OCI-M2 (cell line): Measurements from ENCODE around the gene PAX5.

Experiments used
- DNase-seq: peaks from one replicate; lab custom pipeline; 2025; ENCODE audit not compliant: unreplicated experiment; lab: John Stamatoyannopoulos, UW

The PAX5 gene

GRCh38 chr9:36840898-36841536, 193.1 kb downstream of the PAX5 start:
- no peak for DNase-seq

DNA sequence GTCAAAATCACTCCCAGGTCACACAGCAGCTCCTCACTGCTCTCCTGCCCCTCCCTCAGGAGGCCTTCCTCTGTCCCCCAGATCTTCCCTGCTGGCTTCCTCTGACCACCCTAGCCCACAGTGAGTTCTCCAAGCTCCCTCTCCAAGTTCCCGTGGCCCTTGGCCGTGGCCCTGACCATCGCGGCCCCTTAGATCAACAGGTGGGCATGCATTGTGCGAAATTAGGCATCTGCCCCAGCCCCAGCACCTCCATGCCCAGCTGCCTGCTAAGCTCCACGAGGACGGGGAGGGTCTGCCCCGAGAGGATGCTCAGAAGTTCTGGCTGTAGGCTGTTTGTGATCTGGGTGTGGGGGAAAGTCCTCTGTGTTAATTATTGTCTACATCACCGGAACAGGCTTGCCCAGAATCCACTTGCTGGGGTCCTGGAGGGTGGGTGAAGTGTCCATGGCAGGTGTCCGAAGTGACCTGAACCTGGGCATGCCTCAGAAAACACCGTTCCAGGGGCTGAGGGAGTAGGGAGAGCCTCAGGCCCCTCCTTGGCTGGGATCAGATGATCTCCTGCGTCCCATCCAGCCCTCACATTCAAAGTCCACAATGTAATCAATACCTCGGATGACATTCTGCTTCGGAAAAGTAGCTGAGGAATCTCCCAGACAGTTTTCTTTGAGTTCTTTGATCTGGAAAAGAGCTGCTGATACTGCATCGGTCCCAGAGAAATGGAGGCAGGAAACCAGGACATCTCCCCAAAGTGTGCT, 194.8 kb downstream of the PAX5 start:
- DNase-seq: no peak

DNA sequence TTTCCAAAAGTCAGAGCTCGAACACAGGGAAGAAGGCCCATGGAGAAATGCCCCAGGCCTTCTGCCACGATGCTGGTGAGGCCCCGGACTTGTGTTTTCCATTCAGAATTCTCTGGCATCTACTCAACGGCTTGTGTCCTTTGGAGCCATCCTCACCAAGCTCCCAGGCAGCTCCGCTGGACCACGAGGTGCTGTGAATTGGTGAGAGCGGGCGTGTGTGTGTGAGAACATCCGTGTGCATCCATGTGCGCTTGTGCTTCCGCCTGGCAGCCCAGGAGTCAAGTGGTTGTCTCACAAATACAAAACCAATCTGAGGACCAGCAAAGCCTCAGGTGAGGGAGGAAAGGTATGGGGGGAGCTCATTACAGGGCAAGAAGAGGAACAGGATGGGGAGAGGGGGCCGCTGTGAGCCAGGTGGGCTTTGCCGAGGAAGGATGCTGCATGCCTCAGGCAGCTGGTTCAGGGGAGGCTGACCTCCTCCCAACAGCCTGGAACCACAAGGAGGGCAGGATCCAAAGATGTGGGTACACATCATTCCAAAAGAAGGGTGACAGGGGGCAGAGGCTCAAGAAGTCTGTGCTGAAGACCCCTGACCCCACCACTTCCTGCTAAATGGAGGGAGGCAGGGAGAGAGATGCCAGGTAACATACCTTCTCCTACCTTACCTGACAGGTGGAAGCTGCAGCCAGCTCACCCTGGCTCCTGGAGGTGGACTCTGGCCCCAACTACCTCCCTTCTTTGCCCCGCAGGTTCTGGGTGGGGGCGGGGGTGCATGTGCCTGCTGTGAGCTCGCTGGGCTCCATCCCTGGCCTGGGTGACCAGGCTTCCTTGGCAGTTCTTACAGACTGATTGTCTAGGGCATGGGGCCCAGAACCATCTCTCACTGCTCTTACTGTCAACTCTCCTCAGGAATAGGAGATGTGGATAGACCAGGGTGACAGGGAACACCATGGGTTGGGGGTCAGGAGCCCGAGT, 196.3 kb downstream of the PAX5 start:
- no peak for DNase-seq

DNA sequence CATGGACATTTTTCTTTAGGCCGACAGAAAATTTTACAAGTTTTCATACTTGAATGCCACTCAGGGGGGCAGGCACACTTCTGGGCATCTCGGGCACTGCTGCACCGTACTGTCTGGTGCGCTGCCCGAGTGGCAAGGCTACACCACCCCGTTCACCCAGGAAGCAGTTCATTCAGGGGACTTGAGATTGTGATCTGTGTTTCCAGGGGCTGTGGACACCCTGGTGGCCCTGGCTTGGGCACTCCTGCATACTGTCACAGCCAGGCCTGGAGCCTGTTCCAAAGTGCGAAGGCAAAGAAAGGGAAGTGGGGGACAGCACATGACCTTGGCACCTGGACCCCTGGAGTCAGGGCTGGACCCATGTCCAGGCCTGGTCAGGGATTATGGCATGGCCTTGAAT, 197.6 kb downstream of the PAX5 start:
- DNase-seq: no peak

DNA sequence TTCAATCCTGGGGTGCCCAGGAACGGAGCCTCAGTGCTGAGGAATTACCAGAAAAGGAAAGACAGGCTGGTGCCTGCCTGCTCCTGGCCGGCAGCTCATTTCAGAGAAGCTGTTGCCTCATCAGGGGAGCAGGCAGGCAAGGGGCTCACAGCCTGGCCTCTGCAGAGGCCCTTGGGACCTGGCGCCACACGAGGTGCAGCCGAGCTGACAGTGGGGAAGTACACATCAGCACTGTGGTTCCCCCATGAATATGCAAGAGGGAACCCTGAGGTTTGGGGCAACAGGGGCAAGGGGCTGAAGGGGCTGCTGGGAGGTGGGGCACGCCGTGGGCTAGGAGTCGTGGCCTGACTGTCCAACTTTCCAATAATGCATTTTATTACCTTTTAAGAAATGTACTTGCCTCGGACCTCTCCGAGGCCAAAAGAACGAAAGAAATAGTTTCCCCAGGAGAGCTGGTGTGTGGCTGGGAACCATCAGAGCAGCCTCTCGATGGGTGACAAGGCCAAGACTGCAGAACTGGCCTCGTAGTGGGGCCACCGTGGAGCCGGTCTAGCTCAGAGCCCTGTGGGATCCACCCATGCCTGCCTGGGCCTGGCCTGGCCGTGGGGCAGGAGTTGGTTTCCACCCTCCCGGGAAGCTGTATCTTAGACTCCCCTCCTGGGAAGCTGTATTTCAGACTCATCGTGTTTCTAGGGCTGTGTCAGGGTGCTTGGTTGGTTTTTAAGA, 198.6 kb downstream of the PAX5 start:
- DNase-seq: no peak

- DNase-seq: no peak
Measured at GRCh38 chr9:36834736-36835135, 199.3 kb downstream of the PAX5 start.

- DNase-seq: no peak
Measured at GRCh38 chr9:36833954-36834353, 200.1 kb downstream of the PAX5 start.

- DNase-seq: no peak
Measured at GRCh38 chr9:36832164-36832795, 201.8 kb downstream of the PAX5 start.

GRCh38 chr9:36831381-36832161, 202.5 kb downstream of the PAX5 start:
- DNase-seq: no peak

DNA sequence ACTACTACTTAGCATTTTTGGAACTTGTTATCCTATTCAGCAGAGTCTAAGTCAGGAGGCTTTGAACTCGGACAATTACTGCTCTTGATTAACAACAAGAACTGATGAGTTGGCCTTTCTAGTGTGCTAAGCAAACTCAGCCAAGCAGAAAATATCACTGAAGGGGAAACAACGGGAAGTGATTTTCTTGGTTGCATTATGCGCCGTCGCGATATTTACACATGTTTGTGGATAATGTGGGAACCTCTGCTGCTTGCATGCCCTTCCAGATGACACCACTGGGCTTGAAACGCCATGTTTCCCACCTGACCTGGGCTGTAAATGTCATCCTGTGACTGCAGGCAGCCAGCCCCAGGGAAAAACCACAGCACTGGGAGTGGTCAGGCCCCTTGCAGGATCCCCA, 205.5 kb downstream of the PAX5 start:
- DNase-seq: no peak

DNA sequence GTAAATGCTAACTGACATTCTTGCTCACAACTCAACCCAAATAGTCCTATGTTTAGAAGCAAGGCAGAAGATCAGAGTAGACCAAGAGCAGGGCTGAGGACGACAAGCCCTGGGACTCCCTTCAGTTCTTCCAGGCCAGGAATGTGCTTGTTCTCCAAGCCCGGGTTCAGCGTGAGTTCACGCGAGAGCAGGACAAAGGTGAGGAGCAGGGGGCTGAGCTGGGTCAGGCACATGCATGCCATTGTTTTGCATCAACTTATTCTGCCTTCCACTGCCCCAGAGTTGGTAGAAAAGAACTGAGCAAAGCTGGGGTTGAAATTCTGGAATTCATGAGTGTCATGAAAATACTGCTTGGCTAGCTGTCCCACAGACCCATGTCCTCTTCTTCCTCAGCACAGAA, 206.5 kb downstream of the PAX5 start:
- no peak for DNase-seq

- DNase-seq: no peak
Measured at GRCh38 chr9:36826581-36826980, 207.5 kb downstream of the PAX5 start.

- DNase-seq: no peak
Measured at GRCh38 chr9:36825179-36825578, 208.9 kb downstream of the PAX5 start.

DNA sequence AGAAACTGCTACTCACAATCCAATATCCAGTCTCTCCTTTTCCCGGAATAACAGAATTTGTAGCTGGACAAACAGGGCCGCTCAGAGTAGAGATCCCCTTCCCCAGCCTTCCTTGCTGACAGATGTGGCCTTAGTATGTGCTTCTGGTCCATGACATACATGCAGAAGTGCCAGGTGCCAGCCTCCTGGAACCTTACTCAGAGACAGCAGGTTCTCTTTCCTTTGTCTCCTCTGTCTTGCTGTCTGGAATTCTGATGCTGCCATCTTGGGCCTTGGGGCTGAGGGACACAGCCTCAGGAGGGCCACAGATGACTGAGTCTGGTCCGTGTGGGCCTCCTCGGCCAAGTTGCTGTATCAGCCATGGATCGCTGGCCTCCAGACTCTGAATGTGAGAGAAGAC, 210.1 kb downstream of the PAX5 start:
- no peak for DNase-seq

- DNase-seq: no peak
Measured at GRCh38 chr9:36823466-36823865, 210.6 kb downstream of the PAX5 start.

DNA sequence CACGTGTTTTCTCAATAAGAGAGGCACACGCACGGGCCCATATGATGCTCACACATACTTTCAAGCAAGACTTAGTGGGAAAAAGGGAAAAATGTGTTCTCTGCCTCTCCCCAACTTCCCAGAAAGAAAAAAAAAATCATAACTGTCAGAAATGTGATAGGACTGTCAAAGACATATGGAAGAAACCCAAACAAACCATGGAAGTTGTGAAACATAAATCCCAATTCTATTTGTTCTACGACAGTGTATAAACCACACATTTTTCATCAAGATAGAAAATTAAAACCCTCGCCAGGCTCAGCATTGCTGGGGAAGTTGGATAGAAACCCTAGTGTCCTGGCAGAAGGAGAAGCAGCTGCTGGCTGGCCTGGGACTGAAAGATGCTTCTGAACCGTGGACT, 211.9 kb downstream of the PAX5 start:
- DNase-seq: no peak

DNA sequence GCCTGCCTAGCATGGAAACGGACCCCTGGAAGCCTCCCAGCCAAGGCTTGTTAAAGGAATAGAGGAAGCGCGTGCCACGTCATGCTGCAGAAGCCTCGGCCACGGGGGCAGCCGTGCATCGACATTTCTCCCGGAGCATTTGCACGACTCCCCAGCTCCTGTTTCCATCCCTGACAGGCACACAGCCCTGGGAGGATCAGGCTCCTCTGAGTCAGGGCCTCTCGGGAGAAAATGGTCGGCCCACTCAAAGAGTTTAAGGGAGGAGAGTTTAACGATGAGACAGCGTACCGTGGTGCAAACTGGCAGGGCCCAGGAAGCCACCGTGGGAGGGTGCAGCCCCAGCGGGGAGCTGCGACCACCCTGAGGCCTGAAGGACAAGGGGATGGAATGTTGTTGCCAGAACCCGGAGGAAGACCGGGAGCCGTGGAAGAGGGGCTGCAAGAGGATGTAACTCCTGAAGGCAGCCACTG, 213.6 kb downstream of the PAX5 start:
- no peak for DNase-seq

DNA sequence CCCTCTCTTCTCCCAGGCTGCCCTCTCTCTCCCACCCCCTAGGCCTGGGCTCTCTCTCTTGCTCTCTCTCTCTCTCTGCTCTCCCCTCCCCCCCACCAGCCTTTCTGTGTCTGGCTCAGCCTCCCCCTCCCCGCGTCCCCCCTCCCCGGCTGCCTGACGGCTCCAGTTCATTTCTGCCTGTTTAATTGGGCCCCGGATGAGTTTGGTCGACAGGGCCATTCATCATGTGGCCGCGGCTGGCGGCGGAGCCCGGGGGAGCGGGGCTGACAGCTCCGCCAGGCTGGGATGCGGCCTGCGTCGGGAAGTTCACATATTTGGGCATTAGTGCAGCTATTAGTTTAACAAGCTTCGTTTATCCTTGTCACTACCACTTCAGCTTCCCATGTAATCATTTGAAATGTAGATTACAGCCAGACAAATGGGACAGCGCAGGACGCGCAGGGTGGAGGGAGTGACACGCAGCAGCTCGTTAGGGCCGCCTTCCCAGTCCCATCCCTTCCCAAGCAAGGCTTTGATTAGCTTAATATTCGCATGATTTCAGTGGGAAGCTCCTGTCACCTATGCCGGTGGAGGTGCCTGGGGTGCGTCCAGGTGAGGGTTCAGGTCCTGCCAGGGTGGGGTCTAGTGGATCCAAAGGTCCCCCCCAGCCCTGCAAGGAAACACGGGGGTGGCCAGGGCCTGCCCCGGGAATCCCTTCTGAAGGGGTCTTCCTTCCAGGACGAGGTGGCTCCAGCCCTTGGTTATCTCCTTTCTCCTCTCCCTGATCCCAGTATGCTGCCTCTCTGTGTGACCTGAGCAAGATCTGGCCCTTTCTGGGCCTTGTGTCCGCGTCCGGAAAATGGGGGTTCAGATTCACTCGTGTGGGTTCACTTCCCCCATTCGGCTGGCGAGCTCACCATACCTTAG, 214.8 kb downstream of the PAX5 start:
- DNase-seq: no peak
